Type B pancreatic cell (in vitro differentiated cells): ENCODE results near the gene GRK3. TPM values are rescaled to one million over a fixed set of nuclear protein-coding genes. Genes with fewer than 3 reads are reported as not detected.

Source experiments
- DNase-seq: peaks from one replicate; pipeline ENCODE4 v3.0.0; 2021; ENCODE audit warnings: mixed read lengths; ENCODE audit not compliant: unreplicated experiment; ENCODE audit errors: extremely low spot score
- H3K27ac Mint-ChIP-seq: 2 replicates; pipeline ENCODE4 v1.8.0; 2021; ENCODE audit warnings: mild to moderate bottlenecking, mixed read lengths
- H3K27me3 Mint-ChIP-seq: 2 replicates; pipeline ENCODE4 v1.8.0; 2021; ENCODE audit warnings: mixed read lengths
- H3K36me3 Mint-ChIP-seq: 2 replicates; pipeline ENCODE4 v1.8.0; 2021; ENCODE audit warnings: mixed read lengths
- H3K4me1 Mint-ChIP-seq: one replicate; pipeline ENCODE4 v1.8.0; 2021; ENCODE audit warnings: mixed read lengths; ENCODE audit not compliant: unreplicated experiment
- H3K4me3 Mint-ChIP-seq: 2 replicates; pipeline ENCODE4 v1.8.0; 2021; ENCODE audit warnings: mild to moderate bottlenecking, mixed read lengths
- H3K9me3 Mint-ChIP-seq: 2 replicates; pipeline ENCODE4 v1.8.0; 2021; ENCODE audit warnings: mixed read lengths
- total RNA-seq: library from RNA; stranded (reverse); gene quantifications from 2 replicates; pipeline ENCODE4 v1.2.1, GENCODE V29; 2021; ENCODE audit warnings: low replicate concordance
- TF ChIP-seq, protein P1 (sequence below): fragments of 200-600 bp; sonication (generic); conservative IDR thresholded peaks from 2 replicates; pipeline ENCODE4 v1.5.0; 2021; ENCODE audit warnings: antibody characterized with exemption, mild to moderate bottlenecking

GRK3 gene
- total RNA-seq, 1 donor from 2014 or later = 14.0 TPM

DNA sequence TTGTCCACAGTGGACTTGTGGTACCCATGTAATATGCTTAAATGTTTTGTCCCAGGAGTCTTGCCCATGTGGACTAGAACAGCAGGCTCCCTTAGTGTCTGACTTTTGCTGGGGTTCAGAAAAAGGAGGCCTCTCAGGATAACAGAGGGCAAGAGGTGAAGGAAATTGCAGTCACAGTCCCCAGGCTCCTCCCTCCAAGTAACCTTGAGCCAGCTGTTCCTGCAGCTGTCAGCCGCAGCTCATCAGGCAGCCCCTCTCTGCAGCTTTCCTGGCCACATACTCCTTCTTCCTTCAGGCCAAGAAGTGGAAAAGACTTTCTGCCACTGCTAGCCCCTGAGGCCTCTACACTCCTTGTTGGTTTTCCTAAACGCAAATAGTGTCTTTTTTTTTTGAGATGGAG is 171.2 kb downstream of the GRK3 start:
- H3K36me3 Mint-ChIP-seq = no peaks in the 10 kb centered on the region
- no peak for DNase-seq
- H3K9me3 Mint-ChIP-seq = no peaks in the 10 kb centered on the region
- H3K4me1 Mint-ChIP-seq = no peaks in the 10 kb centered on the region
- no peak overlapping the region for H3K4me3 Mint-ChIP-seq
- TF ChIP-seq, protein P1, sequence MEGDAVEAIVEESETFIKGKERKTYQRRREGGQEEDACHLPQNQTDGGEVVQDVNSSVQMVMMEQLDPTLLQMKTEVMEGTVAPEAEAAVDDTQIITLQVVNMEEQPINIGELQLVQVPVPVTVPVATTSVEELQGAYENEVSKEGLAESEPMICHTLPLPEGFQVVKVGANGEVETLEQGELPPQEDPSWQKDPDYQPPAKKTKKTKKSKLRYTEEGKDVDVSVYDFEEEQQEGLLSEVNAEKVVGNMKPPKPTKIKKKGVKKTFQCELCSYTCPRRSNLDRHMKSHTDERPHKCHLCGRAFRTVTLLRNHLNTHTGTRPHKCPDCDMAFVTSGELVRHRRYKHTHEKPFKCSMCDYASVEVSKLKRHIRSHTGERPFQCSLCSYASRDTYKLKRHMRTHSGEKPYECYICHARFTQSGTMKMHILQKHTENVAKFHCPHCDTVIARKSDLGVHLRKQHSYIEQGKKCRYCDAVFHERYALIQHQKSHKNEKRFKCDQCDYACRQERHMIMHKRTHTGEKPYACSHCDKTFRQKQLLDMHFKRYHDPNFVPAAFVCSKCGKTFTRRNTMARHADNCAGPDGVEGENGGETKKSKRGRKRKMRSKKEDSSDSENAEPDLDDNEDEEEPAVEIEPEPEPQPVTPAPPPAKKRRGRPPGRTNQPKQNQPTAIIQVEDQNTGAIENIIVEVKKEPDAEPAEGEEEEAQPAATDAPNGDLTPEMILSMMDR = no peak
- no peak overlapping the region for H3K27ac Mint-ChIP-seq
- H3K27me3 Mint-ChIP-seq = peaks cover 7% of the 10 kb centered on the region

DNA sequence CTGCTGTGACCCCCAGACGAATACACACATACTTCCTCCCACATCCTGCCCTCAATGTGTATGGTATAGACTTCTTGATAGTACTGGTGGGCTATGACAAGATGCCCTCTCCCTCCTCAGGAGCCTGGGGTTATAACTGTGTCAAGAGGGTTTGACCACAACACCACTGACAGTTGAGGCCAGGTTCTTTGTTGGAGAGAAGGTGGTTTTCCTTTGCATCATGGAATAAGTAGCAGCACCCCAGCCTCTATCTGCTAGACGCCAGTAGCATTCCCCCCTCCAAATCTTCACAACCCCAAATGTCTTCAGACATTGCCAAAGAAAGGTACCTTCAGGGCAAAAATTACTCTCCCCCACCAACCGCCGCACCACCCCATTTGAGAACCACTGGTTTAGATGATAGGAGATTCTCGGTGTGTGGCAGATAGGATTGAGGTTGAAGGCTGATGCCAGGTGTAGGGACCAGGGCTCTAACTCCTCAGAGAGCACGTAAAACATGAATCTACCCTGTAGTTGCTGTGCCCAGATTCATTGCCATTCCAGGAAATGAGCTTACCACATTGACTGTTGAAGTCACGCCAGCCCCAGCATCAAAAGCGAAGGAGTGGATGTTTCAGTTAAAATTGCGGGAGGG is 172.0 kb downstream of the GRK3 start:
- H3K27ac Mint-ChIP-seq = no peak overlapping the region

DNA sequence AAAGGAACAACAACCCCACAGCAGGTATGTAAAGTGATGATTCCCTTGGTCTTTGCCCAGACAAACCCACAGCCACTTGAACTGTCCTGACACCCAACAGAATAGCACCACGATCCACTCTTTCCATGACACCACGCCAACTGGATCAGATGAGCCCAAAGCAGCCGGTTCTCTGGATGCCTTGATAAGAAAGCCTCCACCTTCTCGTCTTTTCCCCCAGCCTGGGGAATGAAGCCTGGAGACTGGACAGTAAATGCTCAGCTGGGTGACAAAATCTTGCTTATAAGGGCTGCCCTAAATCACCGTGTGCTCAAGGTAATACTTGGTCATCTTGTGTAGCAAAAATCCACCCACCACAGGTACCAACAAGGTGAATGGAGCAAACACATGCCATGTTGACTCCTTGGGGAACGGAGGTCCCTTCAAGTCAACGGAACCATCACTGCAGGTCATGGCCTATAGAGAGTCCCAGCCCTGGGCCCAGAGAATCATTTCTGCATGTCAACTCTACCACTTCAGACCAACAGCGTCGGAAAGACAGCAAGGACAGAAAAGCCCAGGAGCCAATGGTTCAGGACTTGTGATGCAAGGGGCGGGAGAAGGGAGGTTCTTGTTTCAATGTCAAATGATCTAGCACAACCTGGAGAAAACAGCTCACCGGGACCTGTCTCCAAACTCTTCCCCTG is 175.3 kb downstream of the GRK3 start:
- Mint-ChIP-seq H3K27me3 (peaks cover 5% of the 10 kb centered on the region), H3K9me3 (no peaks in the 10 kb centered on the region), H3K27ac (no peak overlapping the region), H3K4me3 (no peak overlapping the region), H3K36me3 (no peaks in the 10 kb centered on the region), H3K4me1 (no peaks in the 10 kb centered on the region)
- TF ChIP-seq, protein P1 = no peak
- no peak for DNase-seq

More for the DNA sequence above, 172.0 kb downstream of the GRK3 start:
- Mint-ChIP-seq H3K9me3 (no peaks in the 10 kb centered on the region), H3K36me3 (no peaks in the 10 kb centered on the region), H3K27me3 (peaks cover 7% of the 10 kb centered on the region), H3K4me1 (no peaks in the 10 kb centered on the region), H3K4me3 (no peak overlapping the region)
- DNase-seq = no peak
- TF ChIP-seq, protein P1 = no peak

DNA sequence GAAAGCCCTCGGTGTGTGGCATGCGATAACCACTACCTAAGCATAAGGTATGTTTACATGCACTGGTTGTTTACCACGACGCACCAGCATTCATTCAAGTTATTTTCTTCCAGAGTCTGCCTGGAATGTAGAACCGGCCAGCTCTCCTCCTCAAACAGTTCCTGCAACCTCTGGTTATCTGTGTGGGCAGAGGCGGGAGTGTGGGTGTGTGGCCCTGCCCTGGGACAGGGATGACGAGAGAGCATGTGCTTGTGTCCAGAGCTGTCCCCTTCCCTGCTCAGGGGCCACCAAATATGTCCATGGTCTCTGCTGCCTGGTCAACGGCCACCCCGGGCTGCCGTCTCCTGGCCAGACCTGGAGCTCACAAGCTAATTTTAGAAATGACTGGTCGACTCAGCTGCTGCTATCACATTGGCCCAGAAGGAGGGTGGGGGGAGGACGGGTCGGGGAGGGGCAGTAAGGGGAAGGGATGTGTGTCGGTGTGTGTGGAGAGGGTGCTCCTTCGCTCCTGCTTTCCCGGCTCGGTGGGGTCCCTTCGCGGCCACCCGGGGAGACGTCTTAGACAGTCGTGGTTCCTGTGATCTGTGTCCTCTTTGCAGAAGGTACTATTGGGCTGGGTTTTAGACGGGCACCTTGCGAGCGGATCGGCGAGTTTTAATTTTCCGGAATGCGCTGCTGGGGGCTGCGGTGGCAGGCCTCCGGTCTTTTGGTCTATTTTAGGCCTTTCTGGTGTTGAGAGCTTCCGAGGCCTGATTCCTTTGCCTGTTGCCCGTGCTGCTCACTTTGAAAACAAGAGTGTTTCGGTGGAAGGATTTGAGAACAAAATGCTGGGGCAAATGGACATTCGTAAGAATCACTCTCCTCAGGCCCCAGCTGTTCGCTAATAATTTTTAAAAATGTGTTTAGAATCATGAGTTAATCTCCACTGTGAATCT is 177.5 kb downstream of the GRK3 start, which contains the start of gene MYO18B:
Gene MYO18B, plus strand, starts transcription at position 497 of the 935 bp plus-strand sequence. CDS start 18,905 bp downstream, outside the sequence.
- H3K27me3 Mint-ChIP-seq = peaks cover 8% of the 10 kb centered on the region
- no peak for DNase-seq
- H3K4me3 Mint-ChIP-seq = no peak within 1 kb of the TSS
- H3K4me1 Mint-ChIP-seq = no peaks in the 10 kb centered on the region
- TF ChIP-seq, protein P1 = no peak
- no peaks in the 10 kb centered on the region for H3K9me3 Mint-ChIP-seq
- no peaks in the 10 kb centered on the region for H3K36me3 Mint-ChIP-seq
- H3K27ac Mint-ChIP-seq = no peak within 1 kb of the TSS

DNA sequence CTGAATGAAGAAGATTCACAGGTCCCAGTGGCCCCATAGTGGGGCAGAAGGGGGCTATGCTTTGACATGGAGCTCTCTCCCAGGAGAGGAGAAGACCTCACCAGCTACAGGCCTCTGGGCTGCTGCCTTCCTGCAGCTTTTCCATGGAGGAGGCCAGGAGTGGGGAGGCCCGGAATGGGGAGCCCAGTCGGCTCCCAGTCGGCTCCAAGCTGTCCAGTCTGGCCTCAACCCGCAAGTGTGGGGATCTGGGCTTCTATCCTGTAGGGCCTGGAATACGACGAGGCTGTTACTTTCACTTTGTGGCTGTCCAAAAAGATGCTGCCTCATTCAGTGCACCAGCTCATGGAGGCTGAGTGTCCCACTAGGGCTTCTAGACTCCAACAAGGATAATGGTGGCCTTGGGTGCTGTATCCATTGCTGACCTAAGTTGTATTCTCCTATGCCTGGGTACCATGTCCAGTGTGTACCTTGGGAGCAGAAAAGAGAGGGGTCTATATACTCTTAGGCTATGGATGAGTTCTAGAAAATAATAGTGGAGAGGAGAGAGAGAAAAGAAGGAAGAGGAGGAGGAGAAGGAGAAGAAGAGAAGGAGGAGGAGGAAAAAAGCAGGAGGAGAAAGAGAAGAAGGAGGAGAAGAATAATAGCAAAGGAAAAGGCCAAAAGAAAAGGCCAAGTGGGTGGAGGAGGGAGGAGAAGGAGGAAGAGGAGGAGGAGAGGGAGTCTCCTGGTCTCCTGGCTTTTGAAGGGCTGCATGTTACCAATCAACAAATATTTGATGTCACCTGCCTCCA is 178.6 kb downstream of the GRK3 start:
- Mint-ChIP-seq H3K36me3 (no peaks in the 10 kb centered on the region), H3K9me3 (no peaks in the 10 kb centered on the region), H3K27me3 (peaks cover 11% of the 10 kb centered on the region), H3K4me3 (no peak overlapping the region), H3K4me1 (no peaks in the 10 kb centered on the region), H3K27ac (no peak overlapping the region)
- TF ChIP-seq, protein P1 = no peak
- no peak for DNase-seq
